Lower leg skin (tissue), 3 donors: ENCODE results near the gene JMJD1C.

ENCODE experiments used
- POLR2A ChIP-seq, 2 donors: fragments of 450-650 bp; IDR thresholded peaks; one replicate each; pipeline ENCODE4 v1.6.1; 2016 to 2017; ENCODE audit warnings: antibody characterized with exemption in 2 of 2, mild to moderate bottlenecking in 1 of 2, moderate library complexity in 1 of 2
- TF ChIP-seq, protein P1 (sequence below), 3 donors: fragments of 450-650 bp; IDR thresholded peaks; one replicate each; pipeline ENCODE4 v1.5.1; 2016; ENCODE audit warnings: antibody characterized with exemption in 3 of 3, mild to moderate bottlenecking in 3 of 3, moderate library complexity in 2 of 3

DNA sequence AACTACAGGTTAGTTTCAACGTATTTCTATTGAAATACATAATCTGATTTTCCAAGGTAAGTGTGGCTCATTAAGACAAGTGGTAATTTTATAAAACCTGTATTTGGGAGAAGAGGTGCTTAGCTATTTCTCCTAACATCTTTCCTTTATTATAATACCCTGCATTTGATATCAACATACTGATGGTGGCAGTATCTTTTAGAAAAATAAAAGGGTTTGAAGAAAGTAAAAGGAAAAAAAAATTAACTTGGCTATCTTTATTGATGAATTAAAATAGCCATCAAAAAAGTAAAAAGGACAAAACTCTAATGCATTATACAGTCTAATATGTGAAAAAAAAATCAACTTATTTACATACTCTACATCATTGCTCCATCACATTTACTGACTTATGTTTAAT lies 264.7 kb downstream of the JMJD1C start:
- TF ChIP-seq POLR2A (IDR thresholded peaks at IDR 0.05): no peak
- TF ChIP-seq, protein P1, sequence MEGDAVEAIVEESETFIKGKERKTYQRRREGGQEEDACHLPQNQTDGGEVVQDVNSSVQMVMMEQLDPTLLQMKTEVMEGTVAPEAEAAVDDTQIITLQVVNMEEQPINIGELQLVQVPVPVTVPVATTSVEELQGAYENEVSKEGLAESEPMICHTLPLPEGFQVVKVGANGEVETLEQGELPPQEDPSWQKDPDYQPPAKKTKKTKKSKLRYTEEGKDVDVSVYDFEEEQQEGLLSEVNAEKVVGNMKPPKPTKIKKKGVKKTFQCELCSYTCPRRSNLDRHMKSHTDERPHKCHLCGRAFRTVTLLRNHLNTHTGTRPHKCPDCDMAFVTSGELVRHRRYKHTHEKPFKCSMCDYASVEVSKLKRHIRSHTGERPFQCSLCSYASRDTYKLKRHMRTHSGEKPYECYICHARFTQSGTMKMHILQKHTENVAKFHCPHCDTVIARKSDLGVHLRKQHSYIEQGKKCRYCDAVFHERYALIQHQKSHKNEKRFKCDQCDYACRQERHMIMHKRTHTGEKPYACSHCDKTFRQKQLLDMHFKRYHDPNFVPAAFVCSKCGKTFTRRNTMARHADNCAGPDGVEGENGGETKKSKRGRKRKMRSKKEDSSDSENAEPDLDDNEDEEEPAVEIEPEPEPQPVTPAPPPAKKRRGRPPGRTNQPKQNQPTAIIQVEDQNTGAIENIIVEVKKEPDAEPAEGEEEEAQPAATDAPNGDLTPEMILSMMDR (IDR thresholded peaks at IDR 0.05): no peak
